MCF 10A (cell line): Measurements from ENCODE around the gene PPP4R2. TPM values are rescaled to one million over a fixed set of nuclear protein-coding genes. Genes with fewer than 3 reads are reported as not detected.

Experiments used
- BruUV-seq: library from RNA; stranded (reverse); fragments of 400-500 nt; replicated peaks from 2 replicates; lab custom pipeline; 2021; lab: Mats Ljungman, UMichigan
- CTCF ChIA-PET: fragments of 300-600 bp; sonication (Branson Sonifier 250); formaldehyde crosslinking; extraction: SDS; loops from one replicate; lab custom pipeline; 2021; ENCODE audit warnings: antibody characterized with exemption, inconsistent platforms; lab: Yijun Ruan, JAX
- POLR2A ChIA-PET: fragments of 300-600, 350-650 bp; sonication (Branson Sonifier 250); formaldehyde crosslinking; extraction: SDS; loops from one replicate; lab custom pipeline; 2020; ENCODE audit warnings: antibody characterized with exemption, inconsistent platforms; lab: Yijun Ruan, JAX
- DNase-seq: peaks from one replicate; pipeline ENCODE4 v3.0.0-alpha.2; 2018; ENCODE audit not compliant: unreplicated experiment
- H3K27ac Mint-ChIP-seq: one replicate; pipeline ENCODE4 v1.8.0; 2022; ENCODE audit warnings: mild to moderate bottlenecking, low read depth, mixed read lengths; ENCODE audit not compliant: unreplicated experiment
- H3K27me3 Mint-ChIP-seq: one replicate; pipeline ENCODE4 v1.8.0; 2022; ENCODE audit warnings: mixed read lengths; ENCODE audit not compliant: insufficient read depth, unreplicated experiment
- H3K36me3 Mint-ChIP-seq: one replicate; pipeline ENCODE4 v1.8.0; 2022; ENCODE audit warnings: mild to moderate bottlenecking, moderate library complexity, mixed read lengths; ENCODE audit not compliant: insufficient read depth, unreplicated experiment
- H3K4me1 Mint-ChIP-seq: one replicate; pipeline ENCODE4 v1.8.0; 2022; ENCODE audit warnings: mixed read lengths; ENCODE audit not compliant: insufficient read depth, unreplicated experiment
- H3K4me3 Mint-ChIP-seq: one replicate; pipeline ENCODE4 v1.8.0; 2022; ENCODE audit warnings: mild to moderate bottlenecking, moderate library complexity, mixed read lengths; ENCODE audit not compliant: unreplicated experiment
- H3K9me3 Mint-ChIP-seq: one replicate; pipeline ENCODE4 v1.8.0; 2022; ENCODE audit warnings: mixed read lengths; ENCODE audit not compliant: unreplicated experiment
- CTCF ChIP-seq: fragments of 200-600 bp; IDR thresholded peaks from one replicate; pipeline ENCODE4 v1.8.0; 2022; ENCODE audit warnings: antibody characterized with exemption, mild to moderate bottlenecking; ENCODE audit not compliant: unreplicated experiment
- intact Hi-C: fragments of 100-400 bp; cut with micrococcal nuclease; formaldehyde crosslinking; loops from 2 replicates; pipeline ENCODE4 v1.14.1; 2022
- total RNA-seq: library from RNA; stranded (reverse); gene quantifications from 2 replicates; pipeline ENCODE4 v1.2.3, GENCODE V29; 2022

Gene PPP4R2
- total RNA-seq, 1 experiment from 2014 or later: 105 TPM

DNA sequence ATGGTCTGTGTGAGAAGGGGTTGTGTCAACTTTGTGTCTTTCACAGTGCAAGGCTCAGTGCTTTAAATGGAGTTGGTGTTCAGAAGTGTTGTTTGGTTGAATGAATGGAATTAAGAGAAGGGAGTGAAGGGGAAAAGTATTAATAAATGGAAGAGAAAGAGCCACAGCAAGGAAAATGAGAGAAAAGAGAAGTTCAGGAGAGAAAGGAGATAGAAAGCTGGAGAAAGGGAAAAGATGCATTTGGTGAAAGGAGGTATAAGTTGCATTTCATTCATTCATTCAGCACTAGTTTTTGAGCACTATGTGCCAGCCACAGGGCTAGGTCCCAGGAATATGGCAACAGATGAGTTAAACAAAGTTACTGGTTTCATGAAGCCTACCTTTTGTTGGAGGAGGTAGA, 34.3 kb upstream of the PPP4R2 start:
- Mint-ChIP-seq H3K27ac (no peak overlapping the region), H3K9me3 (no peaks in the 10 kb centered on the region), H3K4me1 (no peaks in the 10 kb centered on the region), H3K4me3 (no peak overlapping the region), H3K27me3 (no peaks in the 10 kb centered on the region), H3K36me3 (no peaks in the 10 kb centered on the region)
- ChIA-PET CTCF (interaction anchor here (0.5 kb wide), 1 partner anchor 21 kb away, joined by 3 read pairs; no protein-coding TSS in a partner anchor), POLR2A (no interaction called here)
- DNase-seq: no peak
- no TSS peak for BruUV-seq
- no peak for TF ChIP-seq CTCF
- intact Hi-C loops: no loop called here

DNA sequence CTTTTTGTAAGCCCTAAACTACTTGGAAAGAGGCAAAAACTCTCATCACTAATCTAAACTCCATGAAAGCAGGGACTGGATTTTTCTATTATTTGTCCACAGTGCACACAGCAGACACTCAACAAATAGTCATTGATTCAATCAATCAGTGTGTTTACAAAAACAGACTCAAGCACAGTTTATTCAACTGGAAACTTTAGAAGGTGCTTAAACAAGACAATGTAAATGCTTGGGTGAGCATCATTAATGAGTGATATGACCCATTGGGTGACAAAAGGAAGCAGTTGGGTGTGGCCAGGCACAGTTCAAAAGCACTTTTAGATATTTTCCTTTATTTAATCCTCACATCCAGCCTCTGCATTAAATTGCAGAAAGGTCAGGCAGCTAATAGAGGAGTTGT, 32.0 kb upstream of the PPP4R2 start:
- ChIA-PET POLR2A (no interaction called here), CTCF (interaction anchor here (0.6 kb wide), 2 partner anchors 30 to 114 kb away, joined by 3 read pairs; no protein-coding TSS in a partner anchor)
- Mint-ChIP-seq H3K36me3 (peaks cover 11% of the 10 kb centered on the region), H3K27me3 (no peaks in the 10 kb centered on the region), H3K4me1 (no peaks in the 10 kb centered on the region), H3K4me3 (no peak overlapping the region), H3K27ac (no peak overlapping the region), H3K9me3 (no peaks in the 10 kb centered on the region)
- TF ChIP-seq CTCF: no peak
- no peak for DNase-seq
- intact Hi-C loops: no loop called here
- BruUV-seq: no TSS peak

DNA sequence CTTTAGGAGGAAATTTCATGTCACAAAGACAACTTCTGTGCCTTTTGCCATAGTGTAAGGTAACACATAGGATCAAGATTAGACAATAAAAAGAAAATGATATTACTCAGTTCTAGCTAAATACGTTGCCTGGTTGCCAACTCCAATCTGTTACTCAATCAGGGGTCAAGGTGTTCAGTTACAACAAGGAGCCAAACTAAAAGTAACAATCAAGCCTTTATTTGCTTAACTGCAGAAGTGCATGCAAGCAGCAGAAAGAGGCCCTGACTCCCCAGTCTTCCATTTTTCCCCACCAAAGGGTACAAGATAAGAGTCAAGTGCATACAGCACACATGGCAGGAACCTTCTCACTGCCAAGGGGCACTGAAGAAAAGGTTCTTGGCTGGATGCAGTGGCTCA, 28.3 kb upstream of the PPP4R2 start:
- Mint-ChIP-seq H3K4me3 (no peak overlapping the region), H3K9me3 (no peaks in the 10 kb centered on the region), H3K36me3 (peaks cover 17% of the 10 kb centered on the region), H3K4me1 (peaks cover 4% of the 10 kb centered on the region), H3K27me3 (no peaks in the 10 kb centered on the region), H3K27ac (no peak overlapping the region)
- ChIA-PET POLR2A (no interaction called here), CTCF (no interaction called here)
- no TSS peak for BruUV-seq
- intact Hi-C loops: no loop called here
- no peak for TF ChIP-seq CTCF
- DNase-seq: no peak

- ChIA-PET CTCF (no interaction called here), POLR2A (no interaction called here)
- H3K4me1 Mint-ChIP-seq: peaks cover 6% of the 10 kb centered on the region
- TF ChIP-seq CTCF: no peak
- no peak overlapping the region for H3K27ac Mint-ChIP-seq
- H3K9me3 Mint-ChIP-seq: no peaks in the 10 kb centered on the region
- peaks cover 17% of the 10 kb centered on the region for H3K36me3 Mint-ChIP-seq
- H3K4me3 Mint-ChIP-seq: no peak overlapping the region
- no peaks in the 10 kb centered on the region for H3K27me3 Mint-ChIP-seq
- BruUV-seq: no TSS peak
- no peak for DNase-seq
- intact Hi-C loops: no loop called here
These were observed 26.8 kb upstream of the PPP4R2 start for GRCh38 chr3:72969766-72970165.
